Caco-2 (cell line): ENCODE measurements around the gene FTCD. TPM values are rescaled to one million over a fixed set of nuclear protein-coding genes. Genes with fewer than 3 reads are reported as not detected.
A peak's percentile ranks its signal among the peaks of the same experiment; 100 is the strongest.

ENCODE experiments used
- BruUV-seq: library from RNA; stranded (reverse); fragments of 400-500 nt; replicated peaks from 2 replicates; lab custom pipeline; 2021; lab: Mats Ljungman, UMichigan
- CTCF ChIA-PET: fragments of 300-600 bp; sonication (Branson Sonifier 250); formaldehyde crosslinking; loops from one replicate; lab custom pipeline; 2022; ENCODE audit warnings: antibody characterized with exemption; lab: Charles Lee
- POLR2A ChIA-PET: fragments of 300-600 bp; sonication (Branson Sonifier 250); formaldehyde crosslinking; loops from one replicate; lab custom pipeline; 2022; ENCODE audit warnings: antibody characterized with exemption; lab: Charles Lee
- DNase-seq, 2 experiments: peaks; one replicate each; pipeline versions ENCODE4 v3.0.0 to v3.0.0-alpha.2; 2020 to 2022
- H3K27me3 ChIP-seq: replicated peaks from 2 replicates; pipeline ENCODE4 v1.6.0; 2011; ENCODE audit warnings: low read length; ENCODE audit not compliant: control insufficient read depth, insufficient read depth
- H3K36me3 ChIP-seq: 2 replicates; pipeline ENCODE4 v1.5.1; 2011; ENCODE audit warnings: low read length; ENCODE audit not compliant: control insufficient read depth, insufficient read depth
- H3K4me1 ChIP-seq: fragments of 250-450 bp; sonication (Bioruptor Pico); 2 replicates; pipeline ENCODE4 v1.5.1; 2020; ENCODE audit warnings: mild to moderate bottlenecking
- H3K4me3 ChIP-seq: 2 replicates; pipeline ENCODE4 v1.5.1; 2011; ENCODE audit warnings: low read depth, mild to moderate bottlenecking, control low read depth, low read length
- H3K9me3 ChIP-seq: fragments of 250-450 bp; sonication (Bioruptor Pico); 2 replicates; pipeline ENCODE4 v1.5.1; 2020; ENCODE audit warnings: mild to moderate bottlenecking, moderate library complexity
- H3K27ac Mint-ChIP-seq: one replicate; pipeline ENCODE4 v1.8.0; 2022; ENCODE audit warnings: mixed read lengths; ENCODE audit not compliant: unreplicated experiment
- H3K27me3 Mint-ChIP-seq: one replicate; pipeline ENCODE4 v1.8.0; 2022; ENCODE audit warnings: mixed read lengths; ENCODE audit not compliant: insufficient read depth, unreplicated experiment
- H3K36me3 Mint-ChIP-seq: one replicate; pipeline ENCODE4 v1.8.0; 2022; ENCODE audit warnings: mild to moderate bottlenecking, mixed read lengths; ENCODE audit not compliant: insufficient read depth, unreplicated experiment
- H3K4me1 Mint-ChIP-seq: one replicate; pipeline ENCODE4 v1.8.0; 2022; ENCODE audit warnings: low read depth, mixed read lengths; ENCODE audit not compliant: unreplicated experiment
- H3K4me3 Mint-ChIP-seq: one replicate; pipeline ENCODE4 v1.8.0; 2022; ENCODE audit warnings: mild to moderate bottlenecking, moderate library complexity, mixed read lengths; ENCODE audit not compliant: unreplicated experiment
- H3K9me3 Mint-ChIP-seq: one replicate; pipeline ENCODE4 v1.8.0; 2022; ENCODE audit warnings: mixed read lengths; ENCODE audit not compliant: unreplicated experiment
- CTCF ChIP-seq, 2 experiments: fragments of 200-600 bp in 1 of 2; IDR thresholded peaks; 1 replicate in 1 of 2; 2 replicates in 1 of 2; pipeline versions ENCODE4 v1.5.1 to v1.8.0; 2011 to 2022; ENCODE audit warnings: antibody characterized with exemption in 1 of 2, control low read depth in 1 of 2, inconsistent platforms in 1 of 2, low read depth in 1 of 2, low read length in 1 of 2, mild to moderate bottlenecking in 1 of 2, moderate library complexity in 1 of 2; ENCODE audit not compliant: insufficient read depth in 1 of 2, severe bottlenecking in 1 of 2, unreplicated experiment in 1 of 2
- intact Hi-C: fragments of 100-400 bp; cut with micrococcal nuclease; formaldehyde crosslinking; loops from one replicate; pipeline ENCODE4 v1.10.0; 2022; ENCODE audit not compliant: unreplicated experiment
- total RNA-seq: library from RNA; stranded (reverse); gene quantifications from 2 replicates; pipeline ENCODE4 v1.2.3, GENCODE V29; 2022

FTCD gene
- total RNA-seq, 1 experiment from 2014 or later = 3.5 TPM

GRCh38 chr21:46157396-46157986 lies 2.1 kb upstream of the FTCD start:
- TF ChIP-seq CTCF (IDR thresholded peaks at IDR 0.05; ENCODE audit: insufficient read depth in 1 of 2, low read depth in 1 of 2, low read length in 1 of 2, severe bottlenecking in 1 of 2, unreplicated experiment in 1 of 2) = no peak
- intact Hi-C loops = no loop called here
- Mint-ChIP-seq H3K9me3 (no peaks in the 10 kb centered on the region), H3K4me1 (peaks cover 7% of the 10 kb centered on the region), H3K27me3 (no peaks in the 10 kb centered on the region), H3K36me3 (peaks cover 30% of the 10 kb centered on the region), H3K27ac (peak overlapping the region; percentile 50), H3K4me3 (no peak overlapping the region)
- no peak for DNase-seq
- H3K27me3 ChIP-seq = no peaks in the 10 kb centered on the region
- H3K4me1 ChIP-seq = no peaks in the 10 kb centered on the region
- H3K36me3 ChIP-seq = no peaks in the 10 kb centered on the region
- H3K4me3 ChIP-seq = no peak overlapping the region
- ChIA-PET CTCF (no interaction called here), POLR2A (no interaction called here)
- BruUV-seq = no TSS peak
- peaks cover 6% of the 10 kb centered on the region; the same call in 1 of the 2 replicates for H3K9me3 ChIP-seq

- Histone ChIP-seq H3K9me3 (peaks cover 6% of the 10 kb centered on the region; the same call in 1 of the 2 replicates), H3K27me3 (no peaks in the 10 kb centered on the region), H3K4me1 (no peaks in the 10 kb centered on the region), H3K36me3 (no peaks in the 10 kb centered on the region), H3K4me3 (no peak overlapping the region)
- ChIA-PET POLR2A (no interaction called here), CTCF (no interaction called here)
- Mint-ChIP-seq H3K4me1 (peaks cover 7% of the 10 kb centered on the region), H3K27me3 (no peaks in the 10 kb centered on the region), H3K27ac (no peak overlapping the region), H3K4me3 (no peak overlapping the region), H3K9me3 (no peaks in the 10 kb centered on the region), H3K36me3 (peaks cover 22% of the 10 kb centered on the region)
- no TSS peak for BruUV-seq
- no peak for TF ChIP-seq CTCF (IDR thresholded peaks at IDR 0.05; ENCODE audit: insufficient read depth in 1 of 2, low read depth in 1 of 2, low read length in 1 of 2, severe bottlenecking in 1 of 2, unreplicated experiment in 1 of 2)
- intact Hi-C loops = no loop called here
- no peak for DNase-seq
Observed at GRCh38 chr21:46156678-46157077, 1.3 kb upstream of the FTCD start.

- H3K4me1 Mint-ChIP-seq = peaks cover 7% of the 10 kb centered on the region
- no peaks in the 10 kb centered on the region for H3K27me3 Mint-ChIP-seq
- H3K36me3 Mint-ChIP-seq = peaks cover 18% of the 10 kb centered on the region
- Histone ChIP-seq H3K4me3 (no peak overlapping the region), H3K36me3 (no peaks in the 10 kb centered on the region), H3K9me3 (peaks cover 4% of the 10 kb centered on the region; the same call in 1 of the 2 replicates), H3K4me1 (no peaks in the 10 kb centered on the region), H3K27me3 (no peaks in the 10 kb centered on the region)
- CTCF ChIA-PET = no interaction called here
- TF ChIP-seq CTCF (IDR thresholded peaks at IDR 0.05; ENCODE audit: insufficient read depth in 1 of 2, low read depth in 1 of 2, low read length in 1 of 2, severe bottlenecking in 1 of 2, unreplicated experiment in 1 of 2) = no peak
- intact Hi-C loops = no loop called here
- POLR2A ChIA-PET = no interaction called here
- DNase-seq = no peak
- no peak overlapping the region for H3K27ac Mint-ChIP-seq
- no peaks in the 10 kb centered on the region for H3K9me3 Mint-ChIP-seq
- no TSS peak for BruUV-seq
- no peak overlapping the region for H3K4me3 Mint-ChIP-seq
Observed at GRCh38 chr21:46156378-46156645, 933 bp upstream of the FTCD start.
